Measurements from ENCODE around the gene ZNF502. TPM values are rescaled to one million over a fixed set of nuclear protein-coding genes. Genes with fewer than 3 reads are reported as not detected.
A peak's percentile ranks its signal among the peaks of the same experiment; 100 is the strongest.

ZNF502 gene
- total and polyA plus RNA-seq, 8 donors, result 0.29 to 7.7 (median 2.2) TPM

DNA sequence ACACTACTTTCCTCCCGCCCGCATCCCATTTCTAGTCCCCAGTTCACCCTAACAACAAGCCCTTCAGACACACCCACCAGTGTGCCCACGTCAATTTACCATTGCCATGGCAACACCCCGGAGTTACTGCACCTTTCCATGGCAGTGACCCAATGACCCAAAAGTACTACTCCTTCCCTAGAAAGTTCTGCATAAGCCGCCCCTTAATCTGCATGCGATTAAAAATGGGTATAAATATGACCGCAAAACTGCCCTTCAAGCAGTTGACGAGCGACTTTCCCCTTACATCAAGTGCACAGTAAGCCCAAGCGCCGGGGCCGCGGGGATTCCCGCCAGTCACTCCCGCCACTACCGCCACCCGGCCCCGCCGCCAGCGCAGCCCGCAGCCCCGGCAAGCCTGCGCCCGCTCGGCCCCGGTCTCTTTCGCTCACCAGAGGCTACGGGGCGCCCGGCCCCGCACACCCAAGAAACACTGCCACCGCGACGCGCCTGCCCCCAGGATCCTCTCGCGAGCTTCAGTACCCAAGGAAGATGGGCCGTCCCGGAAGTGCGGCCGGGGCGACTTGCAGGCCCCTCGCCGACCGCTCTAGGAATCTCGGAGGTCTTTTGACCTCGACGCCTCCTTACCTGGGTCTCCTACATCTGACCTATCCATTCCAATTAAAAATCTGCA is 27.2 kb upstream of the ZNF502 start:
- TF ChIP-seq, protein P1, sequence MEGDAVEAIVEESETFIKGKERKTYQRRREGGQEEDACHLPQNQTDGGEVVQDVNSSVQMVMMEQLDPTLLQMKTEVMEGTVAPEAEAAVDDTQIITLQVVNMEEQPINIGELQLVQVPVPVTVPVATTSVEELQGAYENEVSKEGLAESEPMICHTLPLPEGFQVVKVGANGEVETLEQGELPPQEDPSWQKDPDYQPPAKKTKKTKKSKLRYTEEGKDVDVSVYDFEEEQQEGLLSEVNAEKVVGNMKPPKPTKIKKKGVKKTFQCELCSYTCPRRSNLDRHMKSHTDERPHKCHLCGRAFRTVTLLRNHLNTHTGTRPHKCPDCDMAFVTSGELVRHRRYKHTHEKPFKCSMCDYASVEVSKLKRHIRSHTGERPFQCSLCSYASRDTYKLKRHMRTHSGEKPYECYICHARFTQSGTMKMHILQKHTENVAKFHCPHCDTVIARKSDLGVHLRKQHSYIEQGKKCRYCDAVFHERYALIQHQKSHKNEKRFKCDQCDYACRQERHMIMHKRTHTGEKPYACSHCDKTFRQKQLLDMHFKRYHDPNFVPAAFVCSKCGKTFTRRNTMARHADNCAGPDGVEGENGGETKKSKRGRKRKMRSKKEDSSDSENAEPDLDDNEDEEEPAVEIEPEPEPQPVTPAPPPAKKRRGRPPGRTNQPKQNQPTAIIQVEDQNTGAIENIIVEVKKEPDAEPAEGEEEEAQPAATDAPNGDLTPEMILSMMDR (IDR thresholded peaks at IDR 0.05), result no peak
- TF ChIP-seq POLR2AphosphoS5 (IDR thresholded peaks at IDR 0.05), result peak in 1 of 3 donors; percentile 36
- Histone ChIP-seq H3K9me3 (peaks cover 4 to 61% (median 30%) of the 10 kb centered on the region in 4 donors), H3K27me3 (peaks cover 0 to 7% (median 6%) of the 10 kb centered on the region in 3 donors), H3K4me3 (peak overlapping the region; percentile 61 to 74 (median 68)), H3K4me1 (peaks cover 0 to 15% (median 10%) of the 10 kb centered on the region in 4 donors), H3K27ac (peak overlapping the region in 2 of 5 donors; percentile 54 to 65), H3K36me3 (peaks cover 0 to 36% (median 6%) of the 10 kb centered on the region in 4 donors)
- peak; percentile 64 to 94 for DNase-seq
- WGBS, 5 donors, result 1 to 4% (median 2%) methylated on average over 26 to 48 of the region's 48 CpGs
- intact Hi-C loops (cut with DNase I; ENCODE audit: low total_unique reads), result no loop called here

DNA sequence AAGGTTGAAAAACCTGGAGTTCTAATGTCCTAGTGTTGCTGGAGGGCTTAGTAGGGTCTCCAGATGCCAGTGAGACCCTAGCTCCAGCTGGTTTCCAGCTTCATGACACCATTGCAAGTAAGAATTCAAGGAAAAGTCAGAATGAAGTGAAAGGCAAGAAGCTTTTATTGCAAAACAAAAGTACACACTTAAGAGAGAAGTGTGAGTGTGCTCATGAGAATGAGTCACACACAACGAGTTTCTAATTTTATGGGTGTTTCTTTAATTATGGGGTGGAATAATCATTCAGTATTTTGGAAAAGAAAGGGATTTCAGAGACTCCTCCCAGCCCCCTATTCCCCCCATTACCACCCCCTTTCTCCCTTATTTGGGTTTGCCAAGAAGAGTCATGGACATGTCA is 24.6 kb upstream of the ZNF502 start:
- Histone ChIP-seq H3K27ac (no peak overlapping the region), H3K36me3 (peaks cover 0 to 14% (median 3%) of the 10 kb centered on the region in 4 donors), H3K4me3 (no peak overlapping the region), H3K27me3 (peaks cover 0 to 7% (median 6%) of the 10 kb centered on the region in 3 donors), H3K4me1 (peaks cover 0 to 15% (median 10%) of the 10 kb centered on the region in 4 donors), H3K9me3 (peaks cover 4 to 46% (median 12%) of the 10 kb centered on the region in 4 donors)
- TF ChIP-seq POLR2AphosphoS5 (IDR thresholded peaks at IDR 0.05) (no peak), EP300 (IDR thresholded peaks at IDR 0.05) (no peak), POLR2A (IDR thresholded peaks at IDR 0.05) (no peak)
- TF ChIP-seq, protein P1 (IDR thresholded peaks at IDR 0.05), result no peak
- WGBS, 5 donors, result 42 to 64% (median 59%) methylated on average over 1 of the region's 1 CpG
- intact Hi-C loops (cut with DNase I; ENCODE audit: low total_unique reads), result no loop called here
- no peak for DNase-seq

DNA sequence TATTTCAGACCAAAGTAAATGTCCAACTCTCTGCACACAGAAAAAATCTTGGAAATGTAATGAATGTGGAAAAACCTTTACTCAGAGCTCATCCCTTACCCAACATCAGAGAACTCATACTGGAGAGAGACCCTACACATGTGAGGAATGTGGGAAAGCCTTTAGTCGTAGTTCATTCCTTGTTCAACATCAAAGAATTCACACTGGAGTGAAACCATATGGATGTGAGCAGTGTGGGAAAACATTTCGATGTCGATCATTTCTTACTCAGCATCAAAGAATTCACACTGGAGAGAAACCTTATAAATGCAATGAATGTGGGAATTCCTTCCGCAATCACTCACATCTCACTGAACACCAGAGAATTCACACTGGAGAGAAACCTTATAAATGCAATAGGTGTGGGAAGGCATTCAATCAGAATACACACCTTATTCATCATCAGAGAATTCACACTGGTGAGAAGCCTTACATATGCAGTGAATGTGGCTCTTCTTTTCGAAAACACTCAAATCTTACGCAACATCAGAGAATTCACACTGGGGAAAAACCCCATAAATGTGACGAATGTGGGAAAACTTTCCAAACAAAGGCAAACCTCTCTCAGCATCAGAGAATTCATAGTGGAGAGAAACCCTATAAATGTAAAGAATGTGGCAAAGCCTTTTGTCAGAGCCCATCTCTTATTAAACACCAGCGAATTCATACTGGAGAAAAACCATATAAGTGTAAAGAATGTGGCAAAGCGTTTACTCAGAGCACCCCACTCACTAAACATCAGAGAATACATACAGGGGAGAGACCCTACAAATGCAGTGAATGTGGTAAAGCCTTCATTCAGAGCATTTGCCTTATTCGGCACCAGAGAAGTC is 9.0 kb downstream of the ZNF502 start:
- Histone ChIP-seq H3K4me3 (no peak overlapping the region), H3K36me3 (peaks cover 24 to 85% (median 56%) of the 10 kb centered on the region in 4 donors), H3K9me3 (peaks cover 75 to 99% (median 94%) of the 10 kb centered on the region in 4 donors), H3K27me3 (no peaks in the 10 kb centered on the region), H3K27ac (no peak overlapping the region), H3K4me1 (no peaks in the 10 kb centered on the region)
- TF ChIP-seq POLR2A (IDR thresholded peaks at IDR 0.05) (no peak), POLR2AphosphoS5 (IDR thresholded peaks at IDR 0.05) (no peak), EP300 (IDR thresholded peaks at IDR 0.05) (no peak)
- TF ChIP-seq, protein P1 (IDR thresholded peaks at IDR 0.05), result no peak
- intact Hi-C loops (cut with DNase I; ENCODE audit: low total_unique reads), result no loop called here
- DNase-seq, result no peak
- WGBS, 5 donors, result 96 to 98% (median 97%) methylated on average over 10 of the region's 10 CpGs

DNA sequence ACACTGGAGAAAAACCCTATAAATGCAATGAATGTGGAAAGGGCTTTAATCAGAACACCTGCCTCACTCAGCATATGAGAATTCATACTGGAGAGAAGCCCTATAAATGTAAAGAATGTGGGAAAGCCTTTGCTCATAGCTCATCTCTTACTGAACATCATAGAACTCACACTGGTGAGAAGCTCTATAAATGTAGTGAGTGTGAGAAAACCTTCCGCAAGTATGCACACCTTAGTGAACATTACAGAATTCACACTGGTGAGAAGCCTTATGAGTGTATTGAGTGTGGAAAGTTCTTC is 9.6 kb downstream of the ZNF502 start:
- Histone ChIP-seq H3K4me1 (no peaks in the 10 kb centered on the region), H3K27ac (no peak overlapping the region), H3K4me3 (no peak overlapping the region), H3K27me3 (no peaks in the 10 kb centered on the region), H3K36me3 (peaks cover 24 to 80% (median 54%) of the 10 kb centered on the region in 4 donors), H3K9me3 (peaks cover 75 to 100% (median 96%) of the 10 kb centered on the region in 4 donors)
- TF ChIP-seq POLR2A (IDR thresholded peaks at IDR 0.05) (no peak), EP300 (IDR thresholded peaks at IDR 0.05) (no peak), POLR2AphosphoS5 (IDR thresholded peaks at IDR 0.05) (no peak)
- TF ChIP-seq, protein P1 (IDR thresholded peaks at IDR 0.05), result no peak
- 97 to 100% (median 100%) methylated on average over 1 of the region's 1 CpG for WGBS, 5 donors
- no peak for DNase-seq
- intact Hi-C loops (cut with DNase I; ENCODE audit: low total_unique reads), result no loop called here

Data from stomach (tissue), 9 donors.